ENCODE measurements around the gene ADK. TPM values are rescaled to one million over a fixed set of nuclear protein-coding genes. Genes with fewer than 3 reads are reported as not detected.
"Not testable (repeated sequence)": the region's sequence is repeated elsewhere in the genome, so short reads cannot be mapped to it uniquely, and the experiment has no call there.

The ADK gene
- total RNA-seq, 1 experiment from 2014 or later: 66.6 TPM

- no peak overlapping the region for H3K4me3 Mint-ChIP-seq (ENCODE audit: low read depth, unreplicated experiment)
- CTCF ChIA-PET: interaction anchor here (0.6 kb wide), 1 partner anchor 74 kb away, joined by 8 read pairs; no protein-coding TSS in a partner anchor
- no peaks in the 10 kb centered on the region for H3K4me1 Mint-ChIP-seq (ENCODE audit: low read depth, unreplicated experiment)
- no peak for DNase-seq
- no peaks in the 10 kb centered on the region for H3K27me3 Mint-ChIP-seq (ENCODE audit: unreplicated experiment)
- BruUV-seq (replicated peaks): no TSS peak
- H3K9me3 Mint-ChIP-seq (ENCODE audit: low read depth, unreplicated experiment): peaks cover 3% of the 10 kb centered on the region
- intact Hi-C loops (cut with micrococcal nuclease; ENCODE audit: unreplicated experiment): no loop called here
- no peaks in the 10 kb centered on the region for H3K36me3 Mint-ChIP-seq (ENCODE audit: insufficient read depth, unreplicated experiment)
- no peak overlapping the region for H3K27ac Mint-ChIP-seq (ENCODE audit: unreplicated experiment)
- TF ChIP-seq, protein P1, sequence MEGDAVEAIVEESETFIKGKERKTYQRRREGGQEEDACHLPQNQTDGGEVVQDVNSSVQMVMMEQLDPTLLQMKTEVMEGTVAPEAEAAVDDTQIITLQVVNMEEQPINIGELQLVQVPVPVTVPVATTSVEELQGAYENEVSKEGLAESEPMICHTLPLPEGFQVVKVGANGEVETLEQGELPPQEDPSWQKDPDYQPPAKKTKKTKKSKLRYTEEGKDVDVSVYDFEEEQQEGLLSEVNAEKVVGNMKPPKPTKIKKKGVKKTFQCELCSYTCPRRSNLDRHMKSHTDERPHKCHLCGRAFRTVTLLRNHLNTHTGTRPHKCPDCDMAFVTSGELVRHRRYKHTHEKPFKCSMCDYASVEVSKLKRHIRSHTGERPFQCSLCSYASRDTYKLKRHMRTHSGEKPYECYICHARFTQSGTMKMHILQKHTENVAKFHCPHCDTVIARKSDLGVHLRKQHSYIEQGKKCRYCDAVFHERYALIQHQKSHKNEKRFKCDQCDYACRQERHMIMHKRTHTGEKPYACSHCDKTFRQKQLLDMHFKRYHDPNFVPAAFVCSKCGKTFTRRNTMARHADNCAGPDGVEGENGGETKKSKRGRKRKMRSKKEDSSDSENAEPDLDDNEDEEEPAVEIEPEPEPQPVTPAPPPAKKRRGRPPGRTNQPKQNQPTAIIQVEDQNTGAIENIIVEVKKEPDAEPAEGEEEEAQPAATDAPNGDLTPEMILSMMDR (IDR thresholded peaks at IDR 0.05; ENCODE audit: unreplicated experiment): no peak
Measured at GRCh38 chr10:74575191-74575720, 424.2 kb downstream of the ADK start.

DNA sequence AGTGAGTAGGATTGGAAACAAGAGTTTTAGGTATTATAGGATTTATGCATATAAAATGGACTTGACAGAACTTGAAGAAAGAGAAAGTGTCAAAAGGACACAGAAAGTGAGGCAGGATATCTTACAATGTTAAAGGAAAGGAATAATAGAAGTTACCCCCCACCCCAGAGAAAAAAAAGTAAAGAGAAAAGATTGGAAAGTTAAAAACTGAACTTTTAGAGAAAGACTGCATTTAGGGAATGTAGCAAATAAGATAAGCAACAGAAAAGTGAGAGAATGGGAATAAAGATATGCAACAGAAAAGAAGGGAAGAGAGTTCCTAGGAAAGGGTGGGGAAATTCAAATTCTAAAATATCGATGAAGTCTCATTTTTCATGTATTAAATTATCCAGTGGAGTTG lies 424.9 kb downstream of the ADK start:
- CTCF ChIA-PET: interaction anchor here (0.6 kb wide), 1 partner anchor 74 kb away, joined by 8 read pairs; no protein-coding TSS in a partner anchor
- no peak overlapping the region for H3K4me3 Mint-ChIP-seq (ENCODE audit: low read depth, unreplicated experiment)
- H3K4me1 Mint-ChIP-seq (ENCODE audit: low read depth, unreplicated experiment): no peaks in the 10 kb centered on the region
- no peaks in the 10 kb centered on the region for H3K27me3 Mint-ChIP-seq (ENCODE audit: unreplicated experiment)
- DNase-seq: no peak
- H3K36me3 Mint-ChIP-seq (ENCODE audit: insufficient read depth, unreplicated experiment): no peaks in the 10 kb centered on the region
- no peak overlapping the region for H3K27ac Mint-ChIP-seq (ENCODE audit: unreplicated experiment)
- peaks cover 3% of the 10 kb centered on the region for H3K9me3 Mint-ChIP-seq (ENCODE audit: low read depth, unreplicated experiment)
- no TSS peak for BruUV-seq (replicated peaks)
- intact Hi-C loops (cut with micrococcal nuclease; ENCODE audit: unreplicated experiment): no loop called here
- TF ChIP-seq, protein P1 (IDR thresholded peaks at IDR 0.05; ENCODE audit: unreplicated experiment): no peak

GRCh38 chr10:74576586-74576985 lies 425.6 kb downstream of the ADK start:
- Mint-ChIP-seq H3K27ac (ENCODE audit: unreplicated experiment) (no peak overlapping the region), H3K27me3 (ENCODE audit: unreplicated experiment) (no peaks in the 10 kb centered on the region), H3K9me3 (ENCODE audit: low read depth, unreplicated experiment) (peaks cover 3% of the 10 kb centered on the region), H3K36me3 (ENCODE audit: insufficient read depth, unreplicated experiment) (no peaks in the 10 kb centered on the region), H3K4me3 (ENCODE audit: low read depth, unreplicated experiment) (no peak overlapping the region), H3K4me1 (ENCODE audit: low read depth, unreplicated experiment) (no peaks in the 10 kb centered on the region)
- BruUV-seq (replicated peaks): no TSS peak
- DNase-seq: no peak
- CTCF ChIA-PET: no interaction called here
- TF ChIP-seq, protein P1 (IDR thresholded peaks at IDR 0.05; ENCODE audit: unreplicated experiment): no peak
- intact Hi-C loops (cut with micrococcal nuclease; ENCODE audit: unreplicated experiment): no loop called here

- DNase-seq; H3K27me3 Mint-ChIP-seq (ENCODE audit: unreplicated experiment); intact Hi-C loops (cut with micrococcal nuclease; ENCODE audit: unreplicated experiment); H3K36me3 Mint-ChIP-seq (ENCODE audit: insufficient read depth, unreplicated experiment); H3K27ac Mint-ChIP-seq (ENCODE audit: unreplicated experiment); H3K9me3 Mint-ChIP-seq (ENCODE audit: low read depth, unreplicated experiment); BruUV-seq (replicated peaks); H3K4me3 Mint-ChIP-seq (ENCODE audit: low read depth, unreplicated experiment); H3K4me1 Mint-ChIP-seq (ENCODE audit: low read depth, unreplicated experiment): not testable (repeated sequence)
- CTCF ChIA-PET: interaction anchor here (0.6 kb wide), 1 partner anchor 159 kb away, joined by 5 read pairs; no protein-coding TSS in a partner anchor
Measured at GRCh38 chr10:74580438-74580837, 429.4 kb downstream of the ADK start.

DNA sequence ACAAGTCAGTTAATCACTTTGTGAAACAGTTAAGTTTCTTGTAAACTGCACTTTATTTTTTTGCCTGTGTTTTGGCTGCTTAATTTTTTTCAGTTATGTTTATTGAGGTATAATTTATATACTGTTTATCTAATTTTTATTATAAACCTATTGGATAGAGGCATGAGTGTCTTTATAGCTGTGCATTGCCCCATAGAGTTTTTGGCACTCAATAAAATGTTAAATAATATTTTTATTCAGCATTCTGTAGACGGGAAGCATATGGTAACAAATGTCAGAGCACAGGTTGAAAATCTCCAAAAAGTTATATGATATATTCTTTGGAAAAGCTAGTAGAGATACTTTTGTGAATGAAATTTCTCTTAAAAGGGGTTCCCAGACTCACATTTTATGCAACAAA lies 431.5 kb downstream of the ADK start:
- Mint-ChIP-seq H3K36me3 (ENCODE audit: insufficient read depth, unreplicated experiment) (no peaks in the 10 kb centered on the region), H3K27ac (ENCODE audit: unreplicated experiment) (no peak overlapping the region), H3K9me3 (ENCODE audit: low read depth, unreplicated experiment) (no peaks in the 10 kb centered on the region), H3K27me3 (ENCODE audit: unreplicated experiment) (no peaks in the 10 kb centered on the region), H3K4me1 (ENCODE audit: low read depth, unreplicated experiment) (peaks cover 11% of the 10 kb centered on the region), H3K4me3 (ENCODE audit: low read depth, unreplicated experiment) (no peak overlapping the region)
- CTCF ChIA-PET: no interaction called here
- DNase-seq: no peak
- TF ChIP-seq, protein P1 (IDR thresholded peaks at IDR 0.05; ENCODE audit: unreplicated experiment): no peak
- intact Hi-C loops (cut with micrococcal nuclease; ENCODE audit: unreplicated experiment): no loop called here
- BruUV-seq (replicated peaks): no TSS peak
